ENCODE results near the gene CLEC2B. TPM values are rescaled to one million over a fixed set of nuclear protein-coding genes. Genes with fewer than 3 reads are reported as not detected.

The CLEC2B gene
- total RNA-seq, 4 donors from 2014 or later = 3.1 to 14.4 (median 10.7) TPM

GRCh38 chr12:9856894-9857293 is 12.3 kb downstream of the CLEC2B start:
- H3K36me3 ChIP-seq = peaks cover 0 to 9% of the 10 kb centered on the region in 2 donors
- peaks cover 0 to 5% of the 10 kb centered on the region in 2 donors for H3K4me1 ChIP-seq
- in situ Hi-C loops (cut with MboI; ENCODE audit: low sequenced_read_pairs in 4 of 4) = no loop called here
- DNase-seq (no peak), ATAC-seq (no peak)
- TF ChIP-seq POLR2A (IDR thresholded peaks at IDR 0.05) = no peak
- no peak for TF ChIP-seq CTCF (IDR thresholded peaks at IDR 0.05 in 4 of 5, conservative IDR thresholded peaks at IDR 0.05 in 1 of 5)
- H3K4me3 ChIP-seq = no peak overlapping the region
- H3K9me3 ChIP-seq = no peaks in the 10 kb centered on the region
- intact Hi-C loops (cut with DNase I; ENCODE audit: low total_unique reads) = no loop called here
- no peaks in the 10 kb centered on the region for H3K27me3 ChIP-seq
- no peak overlapping the region for H3K27ac ChIP-seq

GRCh38 chr12:9856151-9856550 is 13.0 kb downstream of the CLEC2B start:
- Histone ChIP-seq H3K9me3 (no peaks in the 10 kb centered on the region), H3K27me3 (no peaks in the 10 kb centered on the region), H3K4me1 (peaks cover 0 to 5% of the 10 kb centered on the region in 2 donors), H3K27ac (no peak overlapping the region), H3K4me3 (no peak overlapping the region), H3K36me3 (peaks cover 0 to 9% of the 10 kb centered on the region in 2 donors)
- no peak for DNase-seq
- intact Hi-C loops (cut with DNase I; ENCODE audit: low total_unique reads) (no loop called here), in situ Hi-C loops (cut with MboI; ENCODE audit: low sequenced_read_pairs in 4 of 4) (no loop called here)
- TF ChIP-seq CTCF (IDR thresholded peaks at IDR 0.05 in 4 of 5, conservative IDR thresholded peaks at IDR 0.05 in 1 of 5) (no peak), POLR2A (IDR thresholded peaks at IDR 0.05) (no peak)
- no peak for ATAC-seq

- in situ Hi-C loops (cut with MboI; ENCODE audit: low sequenced_read_pairs in 4 of 4) = no loop called here
- Histone ChIP-seq H3K36me3 (peaks cover 0 to 9% of the 10 kb centered on the region in 2 donors), H3K4me1 (no peaks in the 10 kb centered on the region), H3K27me3 (no peaks in the 10 kb centered on the region), H3K4me3 (no peak overlapping the region), H3K27ac (no peak overlapping the region), H3K9me3 (no peaks in the 10 kb centered on the region)
- DNase-seq (no peak), ATAC-seq (no peak)
- no peak for TF ChIP-seq CTCF (IDR thresholded peaks at IDR 0.05 in 4 of 5, conservative IDR thresholded peaks at IDR 0.05 in 1 of 5)
- no peak for TF ChIP-seq POLR2A (IDR thresholded peaks at IDR 0.05)
- intact Hi-C loops (cut with DNase I; ENCODE audit: low total_unique reads) = no loop called here
These were observed 17.2 kb downstream of the CLEC2B start for GRCh38 chr12:9851927-9852326.

- TF ChIP-seq CTCF (IDR thresholded peaks at IDR 0.05 in 4 of 5, conservative IDR thresholded peaks at IDR 0.05 in 1 of 5) (no peak), POLR2A (IDR thresholded peaks at IDR 0.05) (no peak)
- intact Hi-C loops (cut with DNase I; ENCODE audit: low total_unique reads) (no loop called here), in situ Hi-C loops (cut with MboI; ENCODE audit: low sequenced_read_pairs in 4 of 4) (no loop called here)
- Histone ChIP-seq H3K27me3 (no peaks in the 10 kb centered on the region), H3K4me1 (no peaks in the 10 kb centered on the region), H3K9me3 (no peaks in the 10 kb centered on the region), H3K36me3 (peaks cover 0 to 9% of the 10 kb centered on the region in 2 donors), H3K27ac (no peak overlapping the region), H3K4me3 (no peak overlapping the region)
- no peak for ATAC-seq
- DNase-seq = no peak
These were observed 18.1 kb downstream of the CLEC2B start for GRCh38 chr12:9851050-9851449.

GRCh38 chr12:9848899-9849298 is 20.3 kb downstream of the CLEC2B start:
- TF ChIP-seq POLR2A (IDR thresholded peaks at IDR 0.05) (no peak), CTCF (IDR thresholded peaks at IDR 0.05 in 4 of 5, conservative IDR thresholded peaks at IDR 0.05 in 1 of 5) (no peak)
- H3K27me3 ChIP-seq = no peaks in the 10 kb centered on the region
- in situ Hi-C loops (cut with MboI; ENCODE audit: low sequenced_read_pairs in 4 of 4) (no loop called here), intact Hi-C loops (cut with DNase I; ENCODE audit: low total_unique reads) (no loop called here)
- no peak overlapping the region for H3K4me3 ChIP-seq
- H3K9me3 ChIP-seq = no peaks in the 10 kb centered on the region
- H3K4me1 ChIP-seq = no peaks in the 10 kb centered on the region
- no peak for DNase-seq
- no peak overlapping the region for H3K27ac ChIP-seq
- peaks cover 0 to 9% of the 10 kb centered on the region in 2 donors for H3K36me3 ChIP-seq
- ATAC-seq = no peak

All from gastrocnemius medialis (tissue), 4 donors.